GM18909 (cell line): ENCODE data around the gene ZBTB20.
"Not testable (repeated sequence)": the region's sequence is repeated elsewhere in the genome, so short reads cannot be mapped to it uniquely, and the experiment has no call there.

Experiments
- ATAC-seq: cut with Tn5 transposase; IDR thresholded peaks from one replicate; pipeline ENCODE4 v1.9.1; 2021; ENCODE audit warnings: mild to moderate bottlenecking; ENCODE audit not compliant: unreplicated experiment, poor library complexity

Gene ZBTB20

DNA sequence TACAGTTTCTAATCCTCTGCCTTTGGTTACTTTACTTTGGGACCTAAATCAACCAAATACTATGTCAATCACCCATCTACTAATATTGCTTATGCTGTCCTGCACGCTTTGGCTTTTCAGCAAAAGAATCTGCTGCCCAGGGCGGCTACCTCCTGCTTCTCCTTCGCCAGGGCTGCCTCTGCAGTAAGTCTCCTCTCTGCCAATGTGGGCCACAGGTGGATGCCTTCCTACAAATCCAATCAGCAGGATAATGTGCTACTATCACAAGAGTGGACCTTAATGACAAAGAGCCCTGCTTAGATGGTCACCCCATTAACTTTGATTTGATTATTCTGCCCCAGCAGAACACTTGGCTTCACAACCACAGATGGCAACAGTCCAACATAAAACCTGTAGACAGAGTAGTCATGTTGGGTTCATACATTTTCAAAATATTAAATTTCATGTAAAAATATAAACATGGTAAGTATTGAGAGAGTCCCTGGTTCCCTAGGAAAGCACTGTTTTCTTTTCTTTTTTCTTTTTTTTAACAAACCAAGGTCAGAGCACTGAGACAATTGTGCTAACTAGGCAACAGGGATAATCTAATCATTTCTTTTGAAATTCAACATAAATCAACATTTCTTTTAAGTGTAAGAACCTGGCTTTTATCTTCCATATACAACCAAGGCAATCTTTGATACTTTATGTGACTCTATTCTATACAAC lies 298.3 kb downstream of the ZBTB20 start:
- no peak for ATAC-seq

DNA sequence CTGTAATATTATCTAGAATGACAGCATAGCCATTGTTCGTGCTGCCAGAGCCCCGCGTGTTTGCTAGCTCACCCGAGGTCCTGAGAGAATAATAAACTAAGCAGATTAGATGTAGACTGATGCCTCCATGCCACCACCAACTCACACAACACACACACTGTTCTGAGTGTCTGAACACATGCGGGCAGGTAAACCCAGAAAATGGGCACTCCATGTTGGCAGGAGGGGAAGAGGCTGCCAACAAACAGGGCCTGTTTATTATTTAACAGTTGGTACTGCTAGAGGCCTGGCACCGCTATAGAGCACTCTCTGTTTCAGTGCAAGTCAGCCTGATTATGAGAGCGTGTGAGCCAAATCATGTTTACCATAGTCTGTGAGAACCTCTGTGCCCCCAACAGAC lies 299.0 kb downstream of the ZBTB20 start:
- ATAC-seq = no peak

DNA sequence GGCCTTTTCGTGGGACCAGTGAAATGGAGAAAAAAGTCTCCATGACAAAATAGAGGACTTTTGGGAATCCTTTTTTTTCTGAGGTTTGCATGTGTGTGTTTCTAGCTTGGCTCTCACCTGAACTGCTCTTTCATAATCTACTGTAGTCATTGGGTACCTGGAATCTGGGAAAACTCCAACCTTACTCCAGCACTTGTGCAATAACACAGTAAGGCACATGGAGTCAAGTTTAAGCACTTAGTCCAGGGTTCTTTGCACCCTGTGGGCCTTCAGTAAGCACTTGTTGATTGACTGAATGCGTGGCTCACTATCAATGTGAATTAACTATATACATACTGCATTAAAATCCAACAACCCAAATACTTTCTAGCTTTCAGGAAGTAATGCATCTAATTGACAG lies 299.5 kb downstream of the ZBTB20 start:
- no peak for ATAC-seq

DNA sequence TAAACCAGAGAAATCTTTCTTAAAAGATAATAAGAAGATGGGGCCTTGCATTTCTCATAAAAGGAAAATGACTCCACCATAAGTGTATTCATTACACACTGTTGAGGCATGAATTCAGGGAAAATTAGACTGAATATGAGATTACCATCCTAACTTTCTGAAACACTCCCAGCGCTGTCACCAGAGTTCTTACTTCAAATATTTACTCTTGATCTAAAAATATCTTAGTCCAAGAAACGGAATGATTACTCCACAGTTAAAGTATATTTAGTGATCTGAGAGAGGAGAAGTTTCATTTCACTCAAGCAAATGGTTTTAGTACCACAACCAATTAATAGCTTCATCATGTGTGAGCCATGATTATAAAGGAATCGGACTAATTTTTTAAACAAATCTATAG lies 300.3 kb downstream of the ZBTB20 start:
- no peak for ATAC-seq

DNA sequence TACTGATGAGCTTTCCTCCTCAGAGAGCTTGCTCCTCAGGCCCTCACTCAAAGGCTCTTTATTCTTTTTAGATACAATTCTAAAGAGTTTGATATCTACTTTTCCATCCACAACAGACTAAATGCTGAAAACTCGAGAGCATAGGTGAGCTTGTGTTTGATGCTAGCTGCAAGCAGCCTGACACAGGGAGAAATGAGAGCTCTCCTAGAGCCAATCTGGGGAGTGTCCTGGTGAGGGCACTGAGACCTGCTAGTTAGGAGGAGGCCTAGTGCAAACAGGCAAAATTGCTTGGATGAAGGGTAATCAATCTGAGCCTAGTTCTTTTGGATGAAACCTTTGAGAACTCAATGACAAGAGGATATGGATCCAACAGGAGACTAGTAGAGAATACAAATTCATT lies 300.8 kb downstream of the ZBTB20 start:
- no peak for ATAC-seq

DNA sequence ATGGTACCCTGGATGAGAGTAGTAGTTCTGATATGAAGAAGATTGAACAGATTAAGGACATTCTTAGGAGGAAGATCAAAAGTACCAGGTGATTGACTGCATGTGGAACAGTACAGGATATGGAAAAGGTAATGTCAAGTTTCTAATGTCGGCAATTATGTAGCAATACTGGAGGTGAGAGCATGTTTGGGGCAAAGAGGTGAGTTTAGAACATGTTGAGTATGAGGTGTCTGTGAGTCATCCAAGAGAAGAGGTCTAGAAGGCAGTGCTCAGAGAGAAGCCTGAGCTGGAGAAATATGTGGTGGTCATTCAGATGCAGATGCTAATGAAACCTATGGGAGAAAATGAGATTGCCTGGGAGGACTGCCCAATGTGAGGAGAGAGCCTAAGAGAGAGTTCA lies 305.6 kb downstream of the ZBTB20 start:
- no peak for ATAC-seq

DNA sequence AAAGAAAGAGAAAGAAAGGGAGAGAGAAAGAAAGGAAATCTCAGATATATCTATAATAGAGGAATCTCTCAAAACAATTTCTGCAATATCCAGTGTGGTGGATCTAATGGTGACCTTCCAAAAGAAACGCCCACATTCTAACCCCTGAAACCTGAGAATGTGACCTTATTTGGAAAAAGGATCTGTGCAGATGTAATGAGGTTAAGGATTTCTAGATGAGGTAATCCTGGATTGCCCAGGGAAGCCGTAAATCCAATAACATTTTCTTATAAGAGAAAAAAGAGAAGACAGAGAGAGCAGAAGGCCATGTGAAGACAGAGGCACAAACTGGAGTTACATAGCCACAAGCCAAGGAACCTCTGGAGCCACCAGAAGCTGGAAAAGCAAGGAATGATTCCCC lies 307.6 kb downstream of the ZBTB20 start:
- no peak for ATAC-seq

DNA sequence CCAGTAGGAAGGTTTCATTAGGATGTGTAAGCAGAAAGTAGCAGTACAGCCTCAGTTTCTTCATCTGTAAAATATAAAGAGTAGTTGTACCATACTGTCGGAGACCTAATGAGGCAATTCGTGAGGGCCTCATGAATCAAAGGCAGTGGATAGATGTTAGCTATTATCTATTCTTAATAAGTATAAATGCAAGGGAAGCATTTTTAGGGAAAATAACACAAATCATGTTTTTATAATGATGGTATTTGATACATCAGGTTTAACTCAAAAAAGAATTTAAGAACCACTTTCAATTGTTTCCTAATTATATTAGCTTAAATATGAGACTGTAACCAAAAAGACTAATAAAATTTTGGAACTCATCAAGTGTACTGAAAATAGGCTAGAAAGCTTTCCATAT lies 309.1 kb downstream of the ZBTB20 start:
- no peak for ATAC-seq

DNA sequence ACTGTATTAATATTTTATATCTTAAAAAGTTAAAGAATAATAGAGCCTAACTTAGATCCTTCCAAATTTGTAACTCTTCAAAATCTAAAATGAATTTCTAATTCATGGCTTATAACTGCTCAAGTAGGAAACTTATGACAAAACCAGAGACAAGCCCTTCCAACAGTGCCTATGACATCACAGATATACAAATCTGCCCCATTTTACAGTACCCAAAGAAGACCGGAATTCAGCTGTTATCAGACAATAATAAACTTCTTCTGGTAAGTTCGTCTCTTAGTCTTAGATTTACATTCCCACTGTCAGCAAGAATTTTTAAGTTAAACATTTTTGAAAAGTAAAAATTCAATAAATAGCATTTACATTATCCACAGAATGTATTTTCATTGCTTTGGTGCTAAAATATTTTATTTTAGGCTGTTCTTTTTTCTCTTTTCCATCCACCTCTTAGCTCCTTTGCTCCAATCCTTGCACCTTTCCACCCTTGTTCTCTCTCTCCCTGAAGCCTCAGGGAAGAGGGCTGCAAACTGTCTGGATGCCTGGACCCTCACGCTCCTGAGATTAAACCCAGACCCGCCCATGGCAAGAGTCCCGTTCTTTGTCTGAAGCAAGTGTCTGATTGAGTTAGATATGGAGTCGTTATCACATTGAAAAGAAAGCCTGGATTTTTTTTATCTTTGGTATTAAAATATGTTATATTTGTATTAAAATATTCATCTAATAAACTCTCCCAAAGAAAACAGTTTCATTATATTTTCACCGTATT lies 312.7 kb downstream of the ZBTB20 start:
- no peak for ATAC-seq

DNA sequence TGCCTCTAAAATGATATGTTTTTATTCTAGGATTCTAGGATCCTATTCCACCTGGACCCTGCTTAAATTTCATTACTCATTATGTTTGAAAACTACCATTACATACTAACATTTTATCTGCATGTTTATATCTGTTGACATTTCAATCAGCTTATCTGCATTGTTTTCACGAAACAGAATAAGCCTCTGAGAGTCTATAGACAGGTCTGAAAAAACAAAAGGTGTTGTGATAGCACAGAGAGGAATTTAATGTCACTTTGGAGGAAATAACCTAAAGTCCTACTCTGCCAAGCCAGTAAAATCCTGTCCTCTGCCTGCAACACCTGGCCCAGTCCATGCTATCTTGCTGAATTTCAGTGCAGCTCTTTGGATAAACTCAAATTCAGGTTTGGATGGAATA lies 315.2 kb downstream of the ZBTB20 start:
- ATAC-seq = no peak

DNA sequence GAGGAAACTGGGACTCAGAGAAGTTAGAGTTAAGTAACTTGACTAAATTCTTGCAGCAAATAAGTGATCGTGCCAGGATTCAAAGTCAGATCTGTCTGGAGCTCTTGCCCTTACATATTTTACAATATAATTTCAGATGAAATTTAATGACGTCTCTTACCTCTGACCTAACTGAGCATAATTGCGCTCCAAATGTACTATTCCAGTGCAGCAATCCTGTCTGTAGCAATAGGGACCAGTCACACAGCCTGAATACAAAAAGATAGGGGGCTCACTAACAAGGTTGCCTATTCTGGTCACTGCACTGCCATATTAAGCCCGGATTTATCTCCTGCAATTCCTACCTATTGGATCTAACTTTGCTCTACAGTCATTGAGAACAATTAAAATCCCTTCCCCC lies 316.4 kb downstream of the ZBTB20 start:
- no peak for ATAC-seq

DNA sequence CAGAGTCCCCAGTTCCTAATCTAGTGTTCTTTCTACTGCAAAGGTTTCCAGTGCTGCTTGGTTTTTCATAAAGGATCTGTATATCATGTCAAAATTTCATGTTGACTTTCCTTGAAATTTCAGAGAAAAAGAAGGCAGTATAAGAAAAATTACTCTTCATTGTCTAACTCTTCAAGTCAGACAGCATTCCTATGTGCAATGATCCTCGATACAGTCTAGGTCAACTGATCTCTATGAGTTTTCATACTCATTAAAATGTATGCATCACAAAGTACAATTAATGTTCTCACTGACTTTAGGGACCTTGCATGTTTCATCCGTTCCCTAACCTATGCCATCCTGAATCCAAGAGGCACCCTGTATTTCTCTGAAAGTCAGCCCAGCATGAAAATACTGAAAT lies 317.3 kb downstream of the ZBTB20 start:
- ATAC-seq = no peak

DNA sequence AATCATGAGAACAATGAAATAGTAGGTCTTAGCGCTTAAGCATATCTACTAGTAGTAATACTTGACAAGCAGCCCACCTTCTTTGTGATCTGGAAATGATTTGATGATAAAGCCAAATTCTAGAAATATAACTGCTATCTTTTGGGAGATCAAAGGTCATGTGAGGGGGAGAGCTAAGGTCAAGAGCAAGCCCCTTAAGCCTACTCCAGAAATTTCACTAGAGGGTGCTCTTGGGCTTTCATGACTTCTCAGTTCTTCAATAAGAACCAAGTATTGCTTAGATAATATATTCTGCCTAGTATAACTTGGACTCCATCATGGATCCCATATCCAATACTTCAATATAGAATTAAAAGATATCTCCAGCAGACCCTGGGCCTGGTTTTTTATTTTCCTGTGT lies 319.6 kb downstream of the ZBTB20 start:
- peak; percentile 87 for ATAC-seq

DNA sequence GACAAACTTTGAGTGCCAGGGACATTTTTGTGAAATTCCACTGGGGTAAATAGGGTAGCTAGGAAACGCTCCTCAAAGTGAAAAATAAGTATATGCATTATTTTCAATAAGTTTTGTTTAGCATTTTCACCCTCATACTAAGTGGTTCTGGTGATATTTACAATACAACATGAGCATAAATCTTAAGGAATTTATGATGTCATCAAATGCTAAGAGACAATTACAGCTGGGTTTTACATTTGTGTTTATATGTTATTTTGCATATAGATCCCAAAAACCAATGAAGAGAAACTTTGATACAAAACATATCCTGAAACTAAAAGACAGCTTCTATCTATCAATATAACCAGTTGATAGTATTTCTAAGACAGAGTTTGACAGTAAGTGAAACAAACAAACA lies 323.1 kb downstream of the ZBTB20 start:
- no peak for ATAC-seq

DNA sequence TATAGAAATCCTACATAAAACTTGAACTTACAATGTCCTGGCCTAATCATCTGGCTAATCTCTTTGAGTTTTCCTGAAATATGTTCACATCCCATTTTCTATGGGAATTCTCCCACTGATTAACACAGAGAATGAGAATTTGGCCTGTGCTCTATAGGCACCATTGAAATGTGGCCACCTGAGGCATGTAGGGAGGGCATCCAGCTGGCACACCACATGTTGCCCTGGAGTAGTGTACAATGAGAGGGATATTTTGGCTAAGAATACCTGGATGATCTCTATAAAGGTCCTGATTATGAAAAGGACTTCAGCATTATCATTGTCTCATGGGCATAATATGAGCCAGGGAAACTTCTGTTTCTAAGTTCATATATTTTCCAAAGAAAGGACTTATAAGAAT lies 324.0 kb downstream of the ZBTB20 start:
- ATAC-seq = no peak

DNA sequence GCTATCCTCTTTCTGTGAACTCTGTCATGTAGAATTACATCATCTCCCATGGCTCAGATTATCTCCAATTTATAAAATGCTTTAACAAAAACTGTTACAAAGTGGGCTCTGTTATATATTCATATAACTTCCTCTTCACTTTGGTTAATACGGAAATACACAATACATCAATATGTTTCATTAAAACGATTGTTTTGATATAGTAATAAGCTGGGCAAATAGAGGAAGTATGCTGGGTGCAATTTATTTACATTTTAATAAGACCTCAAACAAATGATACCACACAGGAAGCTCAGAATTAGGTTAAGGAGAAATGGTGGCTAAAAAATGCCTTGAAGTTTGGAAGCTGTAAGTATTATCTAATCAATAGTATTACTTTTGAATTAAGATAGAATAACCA lies 331.0 kb downstream of the ZBTB20 start:
- no peak for ATAC-seq

DNA sequence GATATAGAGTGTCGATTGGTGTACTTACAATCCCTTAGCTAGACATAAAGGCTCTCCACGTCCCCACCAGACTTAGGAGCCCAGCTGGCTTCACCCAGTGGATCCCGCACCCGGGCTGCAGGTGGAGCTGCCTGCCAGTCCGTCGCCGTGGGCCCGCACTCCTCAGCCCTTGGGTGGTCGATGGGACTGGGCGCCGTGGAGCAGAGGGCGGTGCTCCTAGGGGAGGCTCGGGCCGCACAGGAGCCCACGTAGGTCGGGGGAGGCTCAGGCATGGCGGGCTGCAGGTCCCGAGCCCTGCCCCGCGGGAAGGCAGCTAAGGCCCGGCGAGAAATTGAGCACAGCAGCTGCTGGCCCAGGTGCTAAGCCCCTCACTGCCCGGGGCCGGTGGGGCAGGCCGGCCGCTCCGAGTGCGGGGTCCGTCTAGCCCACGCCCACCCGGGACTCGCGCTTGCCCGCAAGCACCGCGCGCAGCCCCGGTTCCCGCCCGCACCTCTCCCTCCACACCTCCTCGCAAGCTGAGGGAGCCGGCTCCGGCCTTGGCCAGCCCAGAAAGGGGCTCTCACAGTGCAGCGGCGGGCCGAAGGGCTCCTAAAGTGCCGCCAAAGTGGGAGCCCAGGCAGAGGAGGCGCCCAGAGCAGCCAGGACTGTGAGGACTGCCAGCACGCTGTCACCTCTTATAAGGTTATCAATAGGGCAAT lies 334.4 kb downstream of the ZBTB20 start:
- ATAC-seq = not testable (repeated sequence)

DNA sequence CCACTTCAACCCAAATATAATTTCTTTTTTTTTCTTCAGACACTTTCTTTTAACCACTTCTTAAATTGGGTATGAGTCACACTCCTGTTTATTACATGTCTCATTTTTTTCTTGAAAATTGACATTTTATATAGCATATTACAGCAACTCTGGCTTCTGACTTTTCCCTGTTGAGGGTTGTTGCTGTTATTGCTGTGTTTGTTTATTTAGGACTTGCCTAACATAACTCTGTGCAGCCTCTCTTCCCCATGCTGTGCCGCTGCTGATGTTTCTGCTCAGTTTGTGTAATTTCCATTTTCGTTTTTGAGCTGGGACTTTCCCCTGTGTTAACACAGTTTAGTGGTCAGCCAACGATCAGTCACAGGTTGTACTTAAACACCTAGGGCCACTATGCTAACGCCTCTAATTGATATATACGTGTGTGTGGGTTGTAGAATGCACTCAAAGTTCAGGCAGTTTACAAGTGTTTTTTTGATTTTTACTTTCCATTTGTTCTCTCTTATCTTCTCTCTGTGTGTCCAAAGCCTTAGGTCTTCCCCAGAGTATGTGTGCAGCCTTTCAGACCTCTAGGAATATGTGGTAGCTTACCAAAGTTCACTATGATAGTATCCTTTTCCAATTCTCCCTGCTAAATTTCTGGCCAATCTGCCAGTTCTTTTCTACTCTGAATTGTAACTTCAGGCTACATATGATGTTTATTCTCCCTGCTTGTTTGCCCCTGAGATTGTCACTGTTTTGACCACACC lies 337.2 kb downstream of the ZBTB20 start:
- ATAC-seq = peak; percentile 100

DNA sequence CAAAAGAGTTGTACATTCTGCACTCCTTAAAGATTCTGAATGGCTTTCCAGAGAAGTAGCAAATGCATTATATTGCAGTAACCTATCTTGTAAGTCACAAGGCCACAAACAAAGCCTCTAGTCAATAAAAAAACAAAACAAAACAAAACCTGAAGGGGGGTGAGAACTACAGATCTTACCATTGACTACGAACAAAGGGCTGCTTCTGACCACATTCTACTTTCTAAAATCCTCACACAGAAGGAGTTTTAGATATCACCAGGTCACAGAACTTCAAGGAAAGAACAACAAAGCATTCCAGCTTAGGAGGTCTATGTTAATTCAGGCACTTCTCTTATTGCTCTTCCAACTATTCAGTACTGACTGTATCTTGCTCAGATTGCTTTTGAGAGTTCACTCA lies 343.0 kb downstream of the ZBTB20 start:
- ATAC-seq = no peak

DNA sequence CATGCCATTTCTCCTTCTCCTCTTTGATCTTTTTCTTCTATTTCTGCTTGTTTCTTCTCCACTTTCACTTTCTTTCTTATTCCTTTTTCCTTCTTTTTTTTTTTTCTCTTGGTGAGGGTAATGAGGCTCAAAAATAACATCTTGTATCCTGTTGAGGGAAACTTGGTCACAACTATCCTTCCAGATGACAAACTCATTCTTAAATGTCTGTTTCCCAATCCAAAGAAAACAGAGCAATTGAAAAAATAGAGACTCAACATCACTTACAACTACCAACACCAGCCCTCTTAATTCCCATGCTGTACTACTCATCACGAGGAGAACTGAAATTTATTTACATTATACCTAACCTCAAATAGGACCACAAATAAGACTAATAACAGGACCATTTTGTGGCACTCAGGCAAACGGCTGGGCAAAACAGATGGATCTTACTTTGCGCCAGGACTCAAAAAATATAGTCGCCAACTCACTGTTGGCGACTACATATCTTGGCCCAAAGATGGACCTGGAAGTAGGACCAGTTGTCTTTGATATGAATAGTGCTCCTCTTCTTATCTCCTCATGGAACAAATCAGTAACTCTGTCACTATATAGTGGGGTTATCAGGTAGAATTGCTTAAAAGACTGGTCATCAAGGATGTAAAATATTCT lies 343.9 kb downstream of the ZBTB20 start:
- ATAC-seq = no peak
